HEK293T (cell line): Measurements from ENCODE around the gene STXBP3.

Experiments
- ARNT ChIP-seq: fragments of 450-650 bp; IDR thresholded peaks from 2 replicates; pipeline ENCODE4 v1.6.1; 2017; ENCODE audit warnings: mild to moderate bottlenecking
- FOXK2 ChIP-seq: fragments of 450-650 bp; IDR thresholded peaks from 2 replicates; pipeline ENCODE4 v1.6.1; 2016; ENCODE audit warnings: mild to moderate bottlenecking
- NFRKB ChIP-seq: fragments of 450-650 bp; IDR thresholded peaks from 2 replicates; pipeline ENCODE4 v1.6.1; 2016; ENCODE audit warnings: mild to moderate bottlenecking, moderate library complexity

DNA sequence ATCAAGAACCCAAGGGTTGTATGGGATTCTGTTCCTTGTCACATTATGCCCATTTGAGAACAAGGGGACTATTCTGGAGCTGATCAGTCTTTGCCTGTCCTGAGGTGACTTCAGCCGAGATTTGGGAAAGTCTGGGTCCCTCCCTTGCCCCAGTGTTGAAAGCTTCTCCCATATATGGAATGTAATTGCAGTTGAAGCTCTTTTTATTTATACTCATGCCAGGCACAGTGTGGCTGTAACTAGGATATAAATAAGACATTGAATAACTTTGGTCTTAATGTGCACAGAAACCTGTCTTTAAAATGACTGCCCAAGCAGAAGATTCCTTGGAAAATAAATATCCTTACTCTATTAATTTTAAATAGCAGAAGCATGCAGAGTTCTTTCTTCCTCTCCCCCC is 95.2 kb downstream of the STXBP3 start:
- TF ChIP-seq NFRKB = no peak
- TF ChIP-seq ARNT = no peak
- no peak for TF ChIP-seq FOXK2
